GM18951 (cell line): Measurements from ENCODE around the gene SLC25A11.

Experiments used
- POLR2A ChIP-seq: IDR thresholded peaks from 4 replicates; pipeline ENCODE4 v1.6.1; 2011; ENCODE audit warnings: mild to moderate bottlenecking; ENCODE audit not compliant: insufficient read length, insufficient read depth; ENCODE audit errors: extremely low read depth
- in situ Hi-C: fragments of 300-500 bp; cut with MboI; formaldehyde crosslinking; loops from one replicate; pipeline ENCODE4 v1.12.0; 2022; ENCODE audit warnings: low sequenced_read_pairs, mixed read lengths, inconsistent platforms; ENCODE audit not compliant: unreplicated experiment

Gene SLC25A11

DNA sequence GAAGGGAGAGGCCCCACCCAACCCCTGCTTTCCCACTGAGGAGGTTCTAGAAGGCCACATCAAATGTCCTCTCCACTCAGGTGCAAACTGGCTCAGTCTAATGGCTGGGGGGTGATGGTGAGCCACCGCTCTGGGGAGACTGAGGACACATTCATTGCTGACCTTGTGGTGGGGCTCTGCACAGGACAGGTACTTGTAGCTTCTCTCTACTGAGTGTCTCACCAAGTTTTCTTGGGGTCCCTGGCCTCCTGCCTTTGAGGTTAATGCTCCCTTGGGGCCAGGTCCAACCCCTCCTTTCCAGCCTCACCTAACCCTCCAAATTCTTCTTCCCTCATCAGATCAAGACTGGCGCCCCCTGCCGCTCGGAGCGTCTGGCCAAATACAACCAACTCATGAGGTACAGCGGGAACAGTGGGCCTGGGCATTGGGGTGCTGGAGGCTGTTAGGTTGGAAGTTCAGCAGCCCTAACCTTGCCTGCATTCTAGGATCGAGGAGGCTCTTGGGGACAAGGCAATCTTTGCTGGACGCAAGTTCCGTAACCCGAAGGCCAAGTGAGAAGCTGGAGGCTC, 16.7 kb upstream of the SLC25A11 start:
- no peak for TF ChIP-seq POLR2A
- in situ Hi-C loops, result no loop called here

DNA sequence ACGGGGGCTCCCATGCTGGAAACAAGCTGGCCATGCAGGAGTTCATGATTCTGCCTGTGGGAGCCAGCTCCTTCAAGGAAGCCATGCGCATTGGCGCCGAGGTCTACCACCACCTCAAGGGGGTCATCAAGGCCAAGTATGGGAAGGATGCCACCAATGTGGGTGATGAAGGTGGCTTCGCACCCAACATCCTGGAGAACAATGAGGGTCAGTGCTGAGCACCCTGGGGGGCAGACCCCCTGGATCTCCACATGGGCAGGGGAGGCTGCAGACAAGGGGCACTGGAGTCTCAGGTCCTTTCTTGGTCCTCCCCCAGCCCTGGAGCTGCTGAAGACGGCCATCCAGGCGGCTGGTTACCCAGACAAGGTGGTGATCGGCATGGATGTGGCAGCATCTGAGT, 15.2 kb upstream of the SLC25A11 start:
- in situ Hi-C loops, result no loop called here
- no peak for TF ChIP-seq POLR2A

DNA sequence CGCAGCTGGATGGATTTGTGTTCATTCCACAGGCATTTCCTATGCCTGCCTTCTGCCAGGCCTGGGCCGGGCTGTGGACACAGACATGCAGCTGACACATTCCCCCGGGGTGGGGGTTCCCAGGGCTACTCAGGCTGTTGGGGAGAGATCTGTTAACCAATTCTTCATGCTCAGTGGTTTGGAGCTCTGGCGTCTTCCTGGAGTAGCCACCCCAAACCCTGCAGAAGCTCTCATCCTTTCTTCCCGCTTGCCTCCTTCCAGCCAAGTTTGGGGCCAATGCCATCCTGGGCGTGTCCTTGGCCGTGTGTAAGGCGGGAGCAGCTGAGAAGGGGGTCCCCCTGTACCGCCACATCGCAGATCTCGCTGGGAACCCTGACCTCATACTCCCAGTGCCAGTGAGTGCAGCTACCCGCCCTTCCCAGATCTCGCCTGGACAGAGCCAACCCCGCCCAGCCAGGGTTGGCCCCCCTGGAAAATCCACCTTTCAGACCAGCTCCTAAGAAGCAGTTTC, 13.7 kb upstream of the SLC25A11 start:
- in situ Hi-C loops, result no loop called here
- TF ChIP-seq POLR2A, result no peak

DNA sequence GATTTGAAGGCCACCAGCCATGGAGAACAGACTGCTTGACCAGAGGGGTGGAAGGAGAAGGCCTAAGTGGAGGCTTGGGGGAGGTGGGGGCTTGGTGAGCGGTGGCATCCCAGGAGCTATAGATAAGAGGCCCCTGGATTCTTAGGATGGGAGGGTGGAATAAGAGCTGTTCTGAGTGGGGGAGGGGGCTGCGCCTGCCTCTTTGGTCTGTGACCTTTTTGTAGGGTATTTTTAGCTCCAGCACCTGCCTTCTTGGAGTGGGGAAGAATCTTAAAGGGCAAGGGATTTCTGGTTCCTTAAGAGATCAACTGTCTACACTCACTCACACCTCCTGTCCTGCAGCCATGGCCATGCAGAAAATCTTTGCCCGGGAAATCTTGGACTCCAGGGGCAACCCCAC, 11.6 kb upstream of the SLC25A11 start:
- no peak for TF ChIP-seq POLR2A
- in situ Hi-C loops, result no loop called here

DNA sequence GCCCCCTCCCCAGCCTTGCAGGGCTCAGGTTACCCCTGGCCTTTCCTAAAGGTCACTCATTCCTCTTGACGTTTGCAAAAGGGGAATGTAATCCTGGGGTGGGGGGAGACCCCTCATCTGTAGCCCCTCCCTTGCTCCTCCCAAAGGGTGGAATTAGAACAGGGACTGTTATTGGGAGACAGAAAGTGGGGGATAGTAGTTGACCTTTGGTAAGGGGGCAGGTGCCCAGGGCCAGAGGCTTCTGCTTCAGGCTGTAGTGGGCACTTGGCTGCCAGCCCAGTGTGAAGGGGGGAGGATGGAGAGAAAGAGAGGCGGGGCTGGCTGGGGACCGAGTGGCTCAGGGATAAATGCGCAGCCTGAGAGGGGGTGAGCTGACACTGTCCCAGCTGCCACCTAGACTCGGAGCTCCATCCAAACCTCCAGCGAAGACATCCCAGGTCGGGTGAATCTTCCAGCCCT, 10.9 kb upstream of the SLC25A11 start, which contains the start of gene ENO3:
Gene ENO3 (plus strand): TSS at position 374 of the 459 bp plus-strand sequence. CDS start 711 bp downstream, outside the sequence.
- TF ChIP-seq POLR2A, result peak; percentile 31
- in situ Hi-C loops, result no loop called here

DNA sequence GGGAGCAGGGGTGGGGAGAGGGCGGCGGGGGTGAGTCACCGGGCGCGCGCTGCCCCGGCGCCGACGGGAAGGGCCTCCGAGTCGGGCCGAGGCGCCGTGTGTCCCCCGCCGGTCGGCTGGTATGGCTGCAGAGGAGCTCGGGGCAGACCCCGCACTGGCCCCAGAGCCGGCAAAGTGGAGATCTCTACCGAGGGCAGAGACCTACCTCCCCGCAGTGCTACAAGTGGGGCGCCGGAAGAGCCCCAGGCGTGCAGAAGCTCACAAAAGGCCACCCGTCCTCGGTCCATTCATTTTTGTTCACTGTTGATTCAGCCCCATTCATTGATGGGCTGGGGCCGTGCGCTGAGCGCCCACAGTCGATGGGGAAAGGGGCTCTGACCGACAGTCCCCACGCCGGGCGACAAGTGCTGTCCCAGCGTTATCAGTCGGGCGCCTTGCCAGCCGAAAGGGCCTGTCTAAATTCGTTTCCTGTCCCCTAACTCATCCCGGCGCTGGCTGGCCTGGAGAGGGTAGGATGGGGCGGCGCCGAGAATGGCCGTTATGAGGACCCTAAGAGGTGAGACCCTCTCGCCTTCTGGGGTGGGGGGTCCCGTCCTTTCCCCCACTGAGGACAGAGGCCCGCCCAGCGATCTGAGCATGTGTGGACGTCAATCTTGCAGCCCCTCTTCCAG, 10.4 kb upstream of the SLC25A11 start:
- in situ Hi-C loops, result no loop called here
- TF ChIP-seq POLR2A, result peak; percentile 56

DNA sequence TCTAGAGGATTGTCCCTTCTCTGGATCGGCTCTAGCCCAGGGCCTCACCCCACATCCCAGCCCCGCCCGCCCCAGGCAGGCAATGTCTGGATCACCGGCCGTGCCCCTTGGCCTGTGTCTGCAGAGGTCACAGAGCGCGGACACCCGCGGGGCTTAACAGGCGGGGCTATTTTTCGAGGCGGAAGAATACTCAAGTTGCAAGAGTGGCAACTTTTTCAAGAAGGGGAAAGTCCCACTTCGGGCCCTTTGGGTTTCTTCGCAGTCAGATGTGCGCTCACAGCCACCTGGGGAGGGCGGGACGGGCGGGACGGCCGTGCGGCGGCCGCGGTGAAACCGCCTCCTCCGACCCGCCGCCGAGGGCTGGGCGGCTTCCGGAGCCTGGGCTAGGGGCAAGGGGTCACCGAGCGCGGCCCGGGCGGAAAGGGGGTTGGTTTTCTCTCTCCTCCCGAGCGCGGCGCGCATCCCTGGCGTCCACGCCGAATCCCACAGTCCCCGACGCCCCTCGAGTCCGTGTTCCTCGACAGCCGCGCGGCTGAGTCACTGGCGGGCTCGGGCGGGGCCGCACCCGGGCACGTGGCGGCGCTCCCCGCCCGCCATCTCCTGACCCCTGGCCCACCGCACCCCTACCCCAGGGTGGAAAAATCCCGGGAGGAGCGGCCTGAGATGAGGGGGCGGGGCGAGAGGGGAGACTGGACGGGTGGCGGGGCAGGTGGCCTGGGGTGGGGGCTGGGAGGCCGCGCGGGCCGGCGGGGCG, 9.7 kb upstream of the SLC25A11 start:
- in situ Hi-C loops, result no loop called here
- peak; percentile 53 for TF ChIP-seq POLR2A

DNA sequence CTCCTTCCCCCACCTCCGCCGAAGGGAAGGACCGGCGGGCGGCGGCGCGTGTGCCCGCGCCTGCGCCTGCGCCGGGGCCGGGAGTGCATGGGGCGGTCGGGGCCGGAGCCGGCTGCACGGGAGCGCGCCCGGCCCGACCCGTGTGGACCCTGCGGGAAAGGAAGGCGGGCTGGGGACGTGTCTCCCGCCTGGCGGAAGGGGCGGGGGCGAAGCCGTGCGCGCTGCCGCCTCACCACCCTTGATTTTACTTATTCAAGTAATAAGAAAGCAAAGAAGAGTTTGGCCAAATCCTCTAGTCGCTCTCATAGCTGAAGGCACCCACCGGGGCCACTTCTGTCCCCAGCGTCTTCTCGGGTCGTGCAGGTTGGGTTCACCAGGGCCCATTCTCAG, 9.1 kb upstream of the SLC25A11 start:
- peak; percentile 51 for TF ChIP-seq POLR2A
- in situ Hi-C loops, result no loop called here

DNA sequence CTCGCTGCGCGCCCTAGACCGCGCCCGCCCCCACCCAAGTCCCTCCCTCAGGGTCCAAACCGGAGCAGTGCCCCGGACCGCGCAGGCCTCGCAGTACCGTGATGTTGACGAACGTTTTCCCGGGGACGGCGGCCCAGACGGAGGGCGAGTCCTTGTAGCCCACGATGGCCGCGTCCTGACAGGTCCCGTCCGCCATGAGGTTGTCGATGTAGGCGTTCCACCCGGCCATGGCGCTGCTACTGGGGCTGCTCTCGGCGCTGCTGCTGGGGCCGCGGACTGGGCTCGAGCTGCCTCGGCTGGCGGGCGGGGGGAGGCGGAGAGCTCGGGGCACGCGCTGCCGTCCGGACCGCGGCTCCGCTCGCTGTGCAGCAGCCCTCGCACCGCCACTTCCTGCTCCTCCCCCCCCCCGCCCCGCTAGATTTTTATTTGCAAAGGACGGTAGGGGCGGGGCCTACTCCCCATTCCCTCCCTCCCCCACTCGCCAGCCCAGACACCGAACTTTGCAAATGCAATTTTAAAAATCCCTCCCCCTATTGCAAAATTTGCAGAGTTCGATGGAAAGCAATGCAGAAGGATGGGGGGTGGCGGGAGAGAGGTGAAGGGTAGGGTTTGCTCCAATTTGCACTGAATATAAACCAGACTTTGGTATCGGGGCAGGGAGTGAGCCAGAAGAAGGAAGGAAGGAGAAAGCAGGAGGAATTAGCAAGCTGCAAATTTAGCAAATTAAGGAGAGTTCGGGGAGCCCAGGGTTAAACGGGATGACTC, 8.5 kb upstream of the SLC25A11 start, which contains the start of gene PFN1:
Gene PFN1 (minus strand): TSS at position 365 of the 765 bp plus-strand sequence. CDS start 136 bp downstream, at position 229.
- TF ChIP-seq POLR2A, result peak; percentile 94
- in situ Hi-C loops, result no loop called here

DNA sequence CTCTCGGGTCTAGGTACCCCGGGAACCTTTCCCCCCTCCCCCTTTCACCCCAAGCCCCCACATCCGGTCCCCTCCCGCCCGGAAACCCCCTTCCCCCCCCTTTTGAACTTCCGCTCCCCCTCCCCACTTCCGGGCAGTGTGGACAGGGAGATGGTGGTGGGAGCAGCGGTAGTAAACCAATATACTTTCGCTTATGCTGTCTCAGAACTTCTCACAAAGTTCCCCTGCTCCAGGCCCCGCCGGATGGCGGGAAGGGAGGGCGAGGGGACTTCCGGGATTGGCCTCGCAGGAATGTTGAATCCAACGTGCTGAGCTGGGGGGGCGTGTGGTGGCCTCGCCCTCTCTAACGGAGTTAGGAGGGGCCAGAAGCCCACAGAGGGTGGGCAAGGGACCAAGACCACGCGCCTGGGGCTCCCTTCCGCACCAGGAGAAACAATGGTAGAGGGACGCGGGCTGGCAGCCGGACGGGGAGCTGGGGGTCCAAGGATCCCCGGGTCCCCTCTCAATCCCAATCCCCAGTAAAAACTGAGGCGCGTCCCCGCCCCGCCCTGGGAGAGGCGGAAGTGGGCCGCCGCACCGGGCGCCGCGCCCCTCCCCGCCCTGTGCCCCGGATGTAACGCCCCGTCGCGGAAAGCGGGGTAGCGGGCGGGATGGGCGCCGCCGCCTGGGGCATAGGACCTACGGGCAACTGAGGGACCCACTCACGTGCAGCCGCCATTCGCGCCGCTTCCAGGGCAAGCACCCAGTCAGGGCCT, 7.7 kb upstream of the SLC25A11 start:
- in situ Hi-C loops, result no loop called here

DNA sequence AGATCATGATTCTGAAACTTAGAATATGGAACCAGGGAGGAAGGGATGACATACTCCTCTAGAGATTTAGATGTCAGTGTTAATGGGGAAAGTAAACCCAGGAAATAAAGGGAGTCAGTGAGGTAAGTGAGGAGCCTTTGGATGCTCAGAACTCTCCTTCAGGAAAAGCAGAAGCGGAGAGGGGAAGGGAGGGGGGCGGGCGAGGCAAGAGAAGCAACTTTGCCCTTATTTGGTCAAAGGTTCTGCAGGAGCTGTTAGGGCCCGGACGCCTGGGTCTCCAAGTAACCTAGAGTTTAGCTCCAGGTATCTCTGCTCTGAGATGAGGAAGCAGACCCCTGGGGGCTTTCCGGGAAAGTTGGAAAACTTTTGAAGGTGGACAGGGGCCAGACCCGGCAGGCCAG, 7.2 kb upstream of the SLC25A11 start:
- in situ Hi-C loops, result no loop called here
- no peak for TF ChIP-seq POLR2A

More for the DNA sequence above, 7.7 kb upstream of the SLC25A11 start:
- TF ChIP-seq POLR2A, result peak; percentile 49
